HFFc6 (cell line): ENCODE data around the gene UPF1. TPM values are rescaled to one million over a fixed set of nuclear protein-coding genes. Genes with fewer than 3 reads are reported as not detected.

Experiments
- DNase-seq: peaks from one replicate; pipeline ENCODE4 v3.0.0-alpha.2; 2018
- H3K27ac Mint-ChIP-seq: 2 replicates; pipeline ENCODE4 v1.8.0; 2020; ENCODE audit warnings: mild to moderate bottlenecking, mixed read lengths
- H3K27me3 Mint-ChIP-seq: 2 replicates; pipeline ENCODE4 v1.8.0; 2021; ENCODE audit warnings: mild to moderate bottlenecking, moderate library complexity, mixed read lengths; ENCODE audit not compliant: insufficient read depth
- H3K36me3 Mint-ChIP-seq: 2 replicates; pipeline ENCODE4 v1.8.0; 2021; ENCODE audit warnings: low read depth, mixed read lengths
- H3K4me1 Mint-ChIP-seq: 2 replicates; pipeline ENCODE4 v1.8.0; 2020; ENCODE audit warnings: low read depth, mixed read lengths
- H3K4me3 Mint-ChIP-seq: 2 replicates; pipeline ENCODE4 v1.8.0; 2020; ENCODE audit warnings: mild to moderate bottlenecking, moderate library complexity, mixed read lengths
- H3K9me3 Mint-ChIP-seq: 2 replicates; pipeline ENCODE4 v1.8.0; 2020; ENCODE audit warnings: mild to moderate bottlenecking, mixed read lengths
- CTCF ChIP-seq: fragments of 200-600 bp; sonication (generic); IDR thresholded peaks from 2 replicates; pipeline ENCODE4 v1.5.0; 2021; ENCODE audit warnings: antibody characterized with exemption, mild to moderate bottlenecking
- total RNA-seq, 6 experiments: library from RNA; stranded (reverse); fragmentation: NEBNext Ultra II Directional; extraction: Animal tissue kit (Norgen Biotek cat#: 25700); gene quantifications; 2 replicates in 1 of 6; 3 replicates in 5 of 6; pipeline ENCODE4 v1.2.3, GENCODE V29; 2021

Gene UPF1
- total RNA-seq, 6 experiments from 2014 or later, result 46.3 to 54.7 (median 51.4) TPM

DNA sequence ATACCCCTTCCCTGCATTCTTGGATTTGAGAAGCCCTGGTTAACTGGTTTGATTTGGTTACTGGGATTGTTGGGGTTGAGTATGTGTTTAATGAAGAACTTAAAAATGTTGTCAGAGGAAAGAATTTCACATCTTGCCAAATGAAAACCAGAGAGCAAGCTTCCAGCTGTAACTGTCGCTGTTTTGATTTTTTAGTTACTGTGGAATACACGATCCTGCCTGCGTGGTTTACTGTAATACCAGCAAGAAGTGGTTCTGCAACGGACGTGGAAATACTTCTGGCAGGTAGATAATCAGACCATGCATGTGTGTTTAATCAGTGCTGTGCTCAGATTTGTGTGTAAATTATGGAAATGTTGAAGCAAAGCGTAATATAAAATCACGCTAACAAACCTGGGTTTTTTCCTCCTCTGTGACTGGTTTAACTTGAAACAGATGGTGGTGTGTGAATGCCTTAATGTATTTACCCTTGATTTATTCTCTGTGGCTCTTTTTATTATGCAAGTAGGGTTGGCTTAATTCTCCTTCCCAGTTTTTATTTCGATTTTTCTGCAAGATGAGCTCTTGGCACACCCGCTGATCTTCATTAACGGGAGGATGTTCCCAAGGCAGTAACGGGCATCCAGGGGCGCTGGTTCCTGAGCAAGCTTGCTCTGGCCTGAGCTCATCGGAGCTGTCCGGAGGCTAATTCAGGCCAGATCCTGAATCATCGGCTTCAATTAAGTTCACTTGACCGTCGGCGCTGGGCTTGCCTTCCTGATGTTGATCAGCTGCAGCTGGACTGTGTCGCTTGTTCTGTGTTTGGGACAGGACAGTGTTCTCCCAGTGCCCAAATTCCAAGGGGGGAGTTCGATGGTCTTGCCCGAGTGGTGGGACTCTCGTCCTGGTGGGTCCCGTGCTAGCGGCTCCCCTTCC lies 16.0 kb downstream of the UPF1 start:
- Mint-ChIP-seq H3K4me3 (peak overlapping the region; percentile 76), H3K4me1 (peaks cover 73% of the 10 kb centered on the region), H3K27me3 (no peaks in the 10 kb centered on the region; the same call in 1 of the 2 replicates), H3K9me3 (no peaks in the 10 kb centered on the region), H3K36me3 (peaks cover 8% of the 10 kb centered on the region; the same call in 1 of the 2 replicates), H3K27ac (peak overlapping the region; percentile 97)
- peak; percentile 82 for DNase-seq
- peak; percentile 62 for TF ChIP-seq CTCF

GRCh38 chr19:18848878-18849661 lies 17.3 kb downstream of the UPF1 start:
- H3K36me3 Mint-ChIP-seq, result peaks cover 8% of the 10 kb centered on the region; the same call in 1 of the 2 replicates

GRCh38 chr19:18849838-18850400 lies 18.2 kb downstream of the UPF1 start:
- H3K4me1 Mint-ChIP-seq, result peaks cover 54% of the 10 kb centered on the region
- H3K4me3 Mint-ChIP-seq, result peak overlapping the region; percentile 76; the same call in 1 of the 2 replicates
- H3K27me3 Mint-ChIP-seq, result no peaks in the 10 kb centered on the region; the same call in 1 of the 2 replicates
- TF ChIP-seq CTCF, result no peak
- H3K36me3 Mint-ChIP-seq, result peaks cover 8% of the 10 kb centered on the region; the same call in 1 of the 2 replicates
- H3K27ac Mint-ChIP-seq, result peak overlapping the region; percentile 97
- DNase-seq, result no peak
- H3K9me3 Mint-ChIP-seq, result no peaks in the 10 kb centered on the region

More at GRCh38 chr19:18848878-18849661, 17.3 kb downstream of the UPF1 start:
- Mint-ChIP-seq H3K27ac (peak overlapping the region; percentile 97), H3K27me3 (no peaks in the 10 kb centered on the region; the same call in 1 of the 2 replicates), H3K9me3 (no peaks in the 10 kb centered on the region), H3K4me3 (peak overlapping the region; percentile 76), H3K4me1 (peaks cover 60% of the 10 kb centered on the region)
- no peak for TF ChIP-seq CTCF
- peak; percentile 73 for DNase-seq

DNA sequence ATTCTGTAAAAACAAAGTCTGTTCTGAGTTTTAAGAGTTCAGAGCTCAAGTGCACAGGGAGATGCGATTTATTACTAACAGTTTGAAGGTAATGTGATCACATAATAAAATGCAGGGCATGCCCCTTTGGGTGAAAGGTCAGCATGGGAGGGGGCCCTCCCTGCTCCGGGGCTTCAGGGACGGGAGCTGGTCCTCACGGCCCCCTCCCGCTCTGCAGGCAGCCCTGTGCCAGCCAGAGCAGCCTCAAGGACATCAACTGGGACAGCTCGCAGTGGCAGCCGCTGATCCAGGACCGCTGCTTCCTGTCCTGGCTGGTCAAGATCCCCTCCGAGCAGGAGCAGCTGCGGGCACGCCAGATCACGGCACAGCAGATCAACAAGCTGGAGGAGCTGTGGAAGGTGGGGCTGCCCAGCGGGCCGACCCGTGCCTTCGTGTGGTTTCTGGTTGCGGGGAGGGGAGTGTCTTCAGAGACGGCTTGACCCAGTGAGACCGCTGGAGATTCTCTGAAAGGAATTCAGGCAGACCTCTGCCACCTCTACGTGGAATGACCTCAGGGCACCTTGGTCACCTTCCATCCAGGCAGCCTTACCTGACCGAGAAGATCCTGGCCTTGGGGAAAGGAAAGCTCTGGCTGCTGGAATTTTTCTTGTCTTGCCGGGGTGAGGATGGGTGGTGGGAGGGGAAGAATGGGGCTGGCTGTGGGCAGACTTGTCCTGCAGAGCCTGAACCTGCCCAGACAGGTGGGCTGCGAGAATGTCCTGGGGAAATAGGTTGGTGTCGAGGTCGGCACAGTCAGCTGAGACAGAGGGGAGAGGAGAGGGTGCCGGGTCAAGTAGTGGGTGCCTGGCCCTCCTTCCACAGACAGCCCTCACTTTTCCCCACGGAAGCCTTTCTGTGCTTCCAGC lies 19.0 kb downstream of the UPF1 start:
- no peaks in the 10 kb centered on the region; the same call in 1 of the 2 replicates for H3K27me3 Mint-ChIP-seq
- H3K27ac Mint-ChIP-seq, result peak overlapping the region; percentile 97
- peaks cover 48% of the 10 kb centered on the region for H3K4me1 Mint-ChIP-seq
- H3K36me3 Mint-ChIP-seq, result peaks cover 8% of the 10 kb centered on the region; the same call in 1 of the 2 replicates
- H3K4me3 Mint-ChIP-seq, result peak overlapping the region; percentile 37; the same call in 1 of the 2 replicates
- H3K9me3 Mint-ChIP-seq, result no peaks in the 10 kb centered on the region
- DNase-seq, result no peak
- no peak for TF ChIP-seq CTCF
